ENCODE data around the gene KRR1. TPM values are rescaled to one million over a fixed set of nuclear protein-coding genes. Genes with fewer than 3 reads are reported as not detected.

Gene KRR1
- total RNA-seq: 114 and 119 TPM in 2 replicates

DNA sequence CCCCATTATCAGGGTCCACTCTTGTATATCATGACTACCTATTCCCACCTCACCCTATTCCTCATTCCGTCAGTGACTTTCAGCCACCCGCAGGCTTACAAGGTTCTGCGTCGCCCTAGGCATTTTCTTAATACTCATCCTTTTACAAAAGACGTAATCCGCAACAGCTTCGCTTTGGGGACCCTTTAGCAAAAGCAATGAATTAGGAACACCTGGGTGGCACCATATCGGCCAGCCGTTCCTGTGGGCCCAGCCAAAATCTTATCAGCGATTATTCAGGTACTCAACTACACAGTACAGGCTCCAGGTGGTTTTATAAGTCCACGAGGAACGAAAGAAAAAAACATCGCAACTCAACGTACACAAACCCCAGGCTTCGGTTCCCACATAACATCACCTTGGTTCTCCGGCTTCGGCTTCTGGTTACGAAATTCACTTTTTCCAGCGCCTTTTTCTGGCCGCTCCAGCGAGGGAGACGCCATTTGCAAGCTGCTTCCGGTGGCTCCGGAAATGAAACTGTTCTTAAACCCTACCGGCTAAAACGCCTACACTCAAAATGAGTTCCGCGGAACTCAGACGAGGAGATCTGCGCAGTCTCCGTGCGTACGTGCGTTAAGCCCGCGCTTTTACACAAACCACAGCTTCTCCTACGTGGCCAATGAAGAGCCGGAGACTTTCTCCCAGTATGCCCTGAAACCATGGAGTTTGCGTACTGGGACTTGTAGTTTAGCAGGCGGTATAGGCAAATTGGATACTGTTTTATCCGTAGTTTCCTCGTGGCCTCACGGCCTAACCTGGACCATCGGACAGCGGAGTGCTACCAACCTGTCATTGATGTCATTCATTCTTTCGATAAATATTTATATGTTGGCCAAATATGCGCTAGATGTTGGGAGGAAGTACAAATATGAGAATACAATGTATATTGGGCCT, at the start of gene KRR1:
Gene KRR1 (minus strand): TSS at position 494 of the 933 bp plus-strand sequence. CDS start 12 bp downstream, at position 482.
- Mint-ChIP-seq H3K4me1 (ENCODE audit: low read depth) (peaks cover 30% of the 10 kb centered on the region), H3K27me3 (ENCODE audit: low read depth) (no peaks in the 10 kb centered on the region), H3K27ac (peak within 1 kb of the TSS; percentile 98), H3K36me3 (ENCODE audit: low read depth) (peaks cover 37% of the 10 kb centered on the region), H3K9me3 (no peaks in the 10 kb centered on the region), H3K4me3 (ENCODE audit: low read depth) (peak within 1 kb of the TSS; percentile 96)
- intact Hi-C loops (cut with micrococcal nuclease): loop anchor here (1.0 to 5.0 kb wide), 9 partner anchors 23 to 836 kb away; partner anchors contain the start of genes BBS10, GLIPR1, GLIPR1L1 and GLIPR1L2
- peak; percentile 91 for DNase-seq (ENCODE audit: low spot score)

- Mint-ChIP-seq H3K27ac (no peak overlapping the region), H3K27me3 (ENCODE audit: low read depth) (peaks cover 45% of the 10 kb centered on the region), H3K4me3 (ENCODE audit: low read depth) (no peak overlapping the region), H3K9me3 (no peaks in the 10 kb centered on the region), H3K4me1 (ENCODE audit: low read depth) (peaks cover 4% of the 10 kb centered on the region), H3K36me3 (ENCODE audit: low read depth) (no peaks in the 10 kb centered on the region)
- no peak for DNase-seq (ENCODE audit: low spot score)
- intact Hi-C loops (cut with micrococcal nuclease): no loop called here
Measured at GRCh38 chr12:75560167-75560566, 48.8 kb upstream of the KRR1 start.

GRCh38 chr12:75558287-75558686, 46.9 kb upstream of the KRR1 start:
- DNase-seq (ENCODE audit: low spot score): no peak
- Mint-ChIP-seq H3K36me3 (ENCODE audit: low read depth) (no peaks in the 10 kb centered on the region), H3K9me3 (no peaks in the 10 kb centered on the region), H3K4me3 (ENCODE audit: low read depth) (no peak overlapping the region), H3K27ac (no peak overlapping the region), H3K27me3 (ENCODE audit: low read depth) (peaks cover 47% of the 10 kb centered on the region), H3K4me1 (ENCODE audit: low read depth) (peaks cover 4% of the 10 kb centered on the region)
- intact Hi-C loops (cut with micrococcal nuclease): no loop called here

- no peak for DNase-seq (ENCODE audit: low spot score)
- Mint-ChIP-seq H3K9me3 (no peaks in the 10 kb centered on the region), H3K36me3 (ENCODE audit: low read depth) (no peaks in the 10 kb centered on the region), H3K4me1 (ENCODE audit: low read depth) (peaks cover 1% of the 10 kb centered on the region), H3K4me3 (ENCODE audit: low read depth) (no peak overlapping the region), H3K27ac (no peak overlapping the region), H3K27me3 (ENCODE audit: low read depth) (peaks cover 39% of the 10 kb centered on the region)
- intact Hi-C loops (cut with micrococcal nuclease): no loop called here
Measured at GRCh38 chr12:75556311-75556899, 45.0 kb upstream of the KRR1 start.

DNA sequence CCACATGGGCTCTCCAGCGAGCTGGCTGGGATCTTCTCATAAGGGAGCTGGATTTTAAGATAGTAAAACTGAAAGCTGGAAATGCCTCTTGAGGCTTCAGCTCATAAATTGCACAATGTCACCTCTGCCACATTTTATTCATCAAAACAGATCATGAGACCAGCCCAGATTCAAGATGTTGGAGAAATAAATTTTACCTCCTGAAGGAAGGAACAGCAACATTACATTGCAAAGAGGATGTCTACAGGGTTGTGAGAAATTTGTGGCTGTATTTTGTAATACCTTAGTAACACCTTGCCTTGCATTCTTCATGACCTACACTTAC, 43.1 kb upstream of the KRR1 start:
- Mint-ChIP-seq H3K27me3 (ENCODE audit: low read depth) (peaks cover 40% of the 10 kb centered on the region), H3K4me3 (ENCODE audit: low read depth) (no peak overlapping the region), H3K27ac (no peak overlapping the region), H3K9me3 (no peaks in the 10 kb centered on the region), H3K4me1 (ENCODE audit: low read depth) (no peaks in the 10 kb centered on the region), H3K36me3 (ENCODE audit: low read depth) (no peaks in the 10 kb centered on the region)
- intact Hi-C loops (cut with micrococcal nuclease): no loop called here
- DNase-seq (ENCODE audit: low spot score): no peak

GRCh38 chr12:75553836-75554555, 42.6 kb upstream of the KRR1 start:
- no peak overlapping the region for H3K4me3 Mint-ChIP-seq (ENCODE audit: low read depth)

GRCh38 chr12:75553398-75553797, 42.0 kb upstream of the KRR1 start:
- H3K36me3 Mint-ChIP-seq (ENCODE audit: low read depth): no peaks in the 10 kb centered on the region
- H3K9me3 Mint-ChIP-seq: no peaks in the 10 kb centered on the region
- no peak for DNase-seq (ENCODE audit: low spot score)
- no peak overlapping the region for H3K27ac Mint-ChIP-seq
- intact Hi-C loops (cut with micrococcal nuclease): no loop called here
- H3K4me1 Mint-ChIP-seq (ENCODE audit: low read depth): no peaks in the 10 kb centered on the region
- H3K27me3 Mint-ChIP-seq (ENCODE audit: low read depth): peaks cover 41% of the 10 kb centered on the region
- no peak overlapping the region for H3K4me3 Mint-ChIP-seq (ENCODE audit: low read depth)

More at GRCh38 chr12:75553836-75554555, 42.6 kb upstream of the KRR1 start:
- no peaks in the 10 kb centered on the region for H3K9me3 Mint-ChIP-seq
- intact Hi-C loops (cut with micrococcal nuclease): no loop called here
- H3K27ac Mint-ChIP-seq: no peak overlapping the region
- peaks cover 37% of the 10 kb centered on the region for H3K27me3 Mint-ChIP-seq (ENCODE audit: low read depth)
- no peaks in the 10 kb centered on the region for H3K36me3 Mint-ChIP-seq (ENCODE audit: low read depth)
- DNase-seq (ENCODE audit: low spot score): no peak
- no peaks in the 10 kb centered on the region for H3K4me1 Mint-ChIP-seq (ENCODE audit: low read depth)

DNA sequence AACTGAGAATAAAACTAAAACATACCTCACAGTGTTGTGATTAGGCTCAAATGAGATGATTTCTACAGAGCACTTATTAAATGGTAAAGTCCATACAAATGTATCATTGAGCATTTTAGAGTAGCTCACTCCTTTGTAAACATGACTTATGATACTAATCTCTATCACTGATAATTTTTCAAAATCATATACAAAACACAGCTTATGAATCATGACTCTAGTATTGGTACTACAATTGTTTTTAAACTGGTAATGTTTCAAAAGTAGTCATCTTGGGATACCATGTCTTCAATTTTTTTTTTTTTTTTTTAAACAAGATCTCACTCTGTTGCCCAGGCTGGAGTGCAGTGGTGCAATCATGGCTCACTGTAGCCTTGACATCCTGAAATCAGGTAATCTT, 40.1 kb upstream of the KRR1 start:
- Mint-ChIP-seq H3K27ac (no peak overlapping the region), H3K4me1 (ENCODE audit: low read depth) (no peaks in the 10 kb centered on the region)

GRCh38 chr12:75550401-75551240, 39.2 kb upstream of the KRR1 start:
- H3K27ac Mint-ChIP-seq: no peak overlapping the region
- no peaks in the 10 kb centered on the region for H3K9me3 Mint-ChIP-seq
- H3K4me3 Mint-ChIP-seq (ENCODE audit: low read depth): no peak overlapping the region
- no peaks in the 10 kb centered on the region for H3K36me3 Mint-ChIP-seq (ENCODE audit: low read depth)
- DNase-seq (ENCODE audit: low spot score): no peak
- H3K27me3 Mint-ChIP-seq (ENCODE audit: low read depth): peaks cover 46% of the 10 kb centered on the region
- H3K4me1 Mint-ChIP-seq (ENCODE audit: low read depth): no peaks in the 10 kb centered on the region
- intact Hi-C loops (cut with micrococcal nuclease): no loop called here

More for the DNA sequence above, 40.1 kb upstream of the KRR1 start:
- intact Hi-C loops (cut with micrococcal nuclease): no loop called here
- Mint-ChIP-seq H3K9me3 (no peaks in the 10 kb centered on the region), H3K36me3 (ENCODE audit: low read depth) (no peaks in the 10 kb centered on the region), H3K27me3 (ENCODE audit: low read depth) (peaks cover 41% of the 10 kb centered on the region), H3K4me3 (ENCODE audit: low read depth) (no peak overlapping the region)
- DNase-seq (ENCODE audit: low spot score): no peak

GRCh38 chr12:75549989-75550388, 38.6 kb upstream of the KRR1 start:
- DNase-seq (ENCODE audit: low spot score): no peak
- Mint-ChIP-seq H3K27ac (no peak overlapping the region), H3K9me3 (no peaks in the 10 kb centered on the region), H3K4me1 (ENCODE audit: low read depth) (no peaks in the 10 kb centered on the region), H3K4me3 (ENCODE audit: low read depth) (no peak overlapping the region), H3K36me3 (ENCODE audit: low read depth) (no peaks in the 10 kb centered on the region), H3K27me3 (ENCODE audit: low read depth) (peaks cover 49% of the 10 kb centered on the region)
- intact Hi-C loops (cut with micrococcal nuclease): no loop called here

DNA sequence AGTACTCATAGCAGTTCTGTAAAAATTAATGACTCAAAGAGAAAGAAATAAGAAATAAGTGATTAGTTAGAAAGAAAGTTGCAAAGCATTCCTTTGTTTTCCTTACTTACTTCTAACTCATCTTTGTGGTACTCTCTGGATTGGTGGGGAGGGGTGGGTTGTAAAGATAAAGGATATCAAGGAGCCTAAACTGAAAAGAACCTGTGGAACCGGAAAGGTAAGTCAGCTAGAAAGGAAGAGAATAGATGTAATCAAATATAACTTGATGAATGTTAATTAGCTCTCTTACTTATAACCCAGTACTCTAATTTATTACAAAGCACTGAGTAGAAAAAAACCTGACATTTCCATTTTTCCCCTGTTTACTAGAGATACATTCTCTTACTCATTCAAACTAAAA, 37.5 kb upstream of the KRR1 start:
- no peaks in the 10 kb centered on the region for H3K4me1 Mint-ChIP-seq (ENCODE audit: low read depth)
- no peaks in the 10 kb centered on the region for H3K36me3 Mint-ChIP-seq (ENCODE audit: low read depth)
- no peak overlapping the region for H3K4me3 Mint-ChIP-seq (ENCODE audit: low read depth)
- H3K9me3 Mint-ChIP-seq: no peaks in the 10 kb centered on the region
- H3K27ac Mint-ChIP-seq: no peak overlapping the region
- intact Hi-C loops (cut with micrococcal nuclease): no loop called here
- H3K27me3 Mint-ChIP-seq (ENCODE audit: low read depth): peaks cover 53% of the 10 kb centered on the region
- no peak for DNase-seq (ENCODE audit: low spot score)

DNA sequence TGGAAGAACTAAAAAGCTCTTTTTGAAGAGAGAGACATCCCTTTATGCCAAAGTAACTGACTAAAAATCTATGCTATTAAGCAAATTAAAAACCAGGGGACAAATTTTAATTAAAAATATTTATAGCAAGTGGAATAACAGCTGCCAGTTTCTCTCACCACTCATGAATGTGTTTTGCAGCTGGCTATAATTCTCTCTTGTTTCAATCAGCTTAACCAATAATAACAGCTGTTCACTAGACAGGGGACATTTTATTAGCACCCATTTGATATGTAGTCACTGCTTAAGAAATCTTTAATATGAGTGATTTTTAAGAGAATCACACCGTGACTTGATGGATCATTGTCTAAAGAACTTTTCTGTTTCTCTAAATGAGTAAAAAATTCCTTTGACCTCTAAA, 34.2 kb upstream of the KRR1 start:
- Mint-ChIP-seq H3K36me3 (ENCODE audit: low read depth) (no peaks in the 10 kb centered on the region), H3K4me1 (ENCODE audit: low read depth) (no peaks in the 10 kb centered on the region), H3K9me3 (no peaks in the 10 kb centered on the region), H3K4me3 (ENCODE audit: low read depth) (no peak overlapping the region), H3K27me3 (ENCODE audit: low read depth) (peaks cover 68% of the 10 kb centered on the region), H3K27ac (no peak overlapping the region)
- DNase-seq (ENCODE audit: low spot score): no peak
- intact Hi-C loops (cut with micrococcal nuclease): no loop called here
